GM18526 (cell line): Measurements from ENCODE around the gene PGA4.
"Not testable (repeated sequence)": the region's sequence is repeated elsewhere in the genome, so short reads cannot be mapped to it uniquely, and the experiment has no call there.

Experiments used
- POLR2A ChIP-seq: IDR thresholded peaks from 3 replicates; pipeline ENCODE4 v1.6.1; 2011; ENCODE audit not compliant: insufficient read length; ENCODE audit errors: extremely low read depth

PGA4 gene

DNA sequence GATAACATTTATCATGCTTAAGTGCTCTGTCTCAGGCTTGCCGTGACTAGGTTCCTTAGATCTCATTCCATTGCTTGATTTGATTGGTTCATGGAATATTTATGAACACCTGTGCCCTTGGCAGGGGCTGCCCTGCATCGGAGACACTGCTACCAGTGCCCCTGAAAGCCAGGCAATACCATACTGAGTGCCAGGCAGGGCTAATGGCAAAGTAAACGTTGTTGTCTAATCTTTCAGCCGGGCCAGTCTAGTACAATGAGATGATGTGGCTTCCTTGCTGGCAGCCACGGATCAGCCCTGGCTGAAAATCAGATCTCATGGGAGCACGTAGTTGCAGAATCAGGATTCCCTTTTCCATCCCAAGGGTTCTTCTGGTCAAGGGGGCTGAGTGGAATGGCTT is 23.8 kb upstream of the PGA4 start:
- no peak for TF ChIP-seq POLR2A

DNA sequence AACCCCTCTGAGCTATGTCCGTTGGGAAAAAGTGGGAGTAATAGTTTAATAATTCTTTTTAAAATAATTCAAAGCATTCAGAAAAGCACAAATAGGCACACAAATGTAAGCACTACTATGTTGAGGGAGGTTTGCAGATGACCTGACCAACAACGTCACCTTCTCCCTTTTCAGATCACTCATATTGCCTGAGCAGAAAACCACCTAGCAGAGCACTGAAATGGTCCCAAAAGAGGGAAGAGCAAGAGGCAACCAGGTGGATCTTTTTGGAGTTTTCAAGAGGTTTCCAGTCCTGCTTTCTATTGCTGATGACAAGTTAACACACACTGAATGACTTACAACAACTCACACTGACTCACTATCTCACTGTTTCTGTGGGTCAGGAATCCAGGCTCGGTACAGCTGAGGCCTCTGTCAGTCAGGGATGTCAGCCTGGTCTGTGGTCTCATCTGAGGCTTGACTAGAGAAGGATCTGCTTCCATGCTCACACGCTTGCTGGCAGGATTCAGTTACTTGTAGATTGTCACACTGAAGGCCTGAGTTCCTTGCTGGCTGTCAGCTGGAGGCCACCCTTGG is 23.1 kb upstream of the PGA4 start:
- TF ChIP-seq POLR2A = no peak

GRCh38 chr11:61201476-61201875 is 20.7 kb upstream of the PGA4 start:
- no peak for TF ChIP-seq POLR2A

GRCh38 chr11:61202950-61203746 is 19.0 kb upstream of the PGA4 start, which contains the start of gene PGA3:
PGA3 (plus strand) TSS chr11:61203515; CDS start chr11:61203565, 50 bp downstream.
- not testable (repeated sequence) for TF ChIP-seq POLR2A

GRCh38 chr11:61240875-61241274 is 18.7 kb downstream of the PGA4 start, which contains the start of gene PGA5:
PGA5 (plus strand) TSS chr11:61241175; CDS start chr11:61241227, 52 bp downstream.
- TF ChIP-seq POLR2A = not testable (repeated sequence)

- TF ChIP-seq POLR2A = no peak
These were observed 32.4 kb downstream of the PGA4 start for GRCh38 chr11:61254403-61255025.

GRCh38 chr11:61256710-61257482 is 34.7 kb downstream of the PGA4 start:
- TF ChIP-seq POLR2A = no peak

GRCh38 chr11:61258546-61258945 is 36.4 kb downstream of the PGA4 start:
- no peak for TF ChIP-seq POLR2A

DNA sequence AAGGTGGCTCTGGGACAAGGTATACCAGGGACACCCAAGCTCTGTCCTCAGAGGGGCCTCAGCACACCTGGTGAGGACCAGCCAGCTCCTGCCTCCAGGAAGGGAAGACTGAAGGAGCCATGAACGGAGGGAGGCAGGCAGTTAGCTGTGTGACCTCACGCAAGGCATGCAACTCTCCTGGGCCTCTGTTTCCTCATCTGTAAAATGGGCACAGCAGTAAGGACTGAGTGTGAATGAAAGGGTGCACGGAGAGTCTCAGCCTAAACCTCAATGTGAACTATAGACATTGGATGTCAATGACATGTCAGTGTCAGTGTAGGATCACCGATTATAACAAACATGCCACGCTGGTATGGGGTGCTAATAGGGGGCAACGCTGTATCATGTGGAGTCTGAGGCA is 37.2 kb downstream of the PGA4 start:
- no peak for TF ChIP-seq POLR2A

DNA sequence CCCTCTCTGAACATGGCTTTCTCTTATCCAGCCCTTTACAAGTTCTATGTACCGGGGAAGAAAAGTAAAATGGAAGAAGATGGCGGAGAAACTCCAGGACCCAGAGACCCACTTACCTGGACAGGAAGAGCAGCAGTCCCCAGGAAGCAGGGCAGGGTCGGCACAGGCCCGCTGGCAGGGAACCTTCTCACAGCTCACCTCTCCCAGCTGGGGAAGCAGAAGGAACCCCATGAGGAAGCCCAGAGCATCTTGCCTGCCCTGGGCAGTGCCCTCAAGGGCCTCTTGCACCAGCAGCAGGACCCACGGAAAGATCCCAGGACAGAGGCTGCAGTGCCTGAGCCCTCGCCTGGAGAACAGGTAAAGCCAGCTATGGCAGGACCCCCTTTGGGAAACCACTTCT is 42.2 kb downstream of the PGA4 start:
- no peak for TF ChIP-seq POLR2A

GRCh38 chr11:61264795-61265194 is 42.6 kb downstream of the PGA4 start:
- no peak for TF ChIP-seq POLR2A

DNA sequence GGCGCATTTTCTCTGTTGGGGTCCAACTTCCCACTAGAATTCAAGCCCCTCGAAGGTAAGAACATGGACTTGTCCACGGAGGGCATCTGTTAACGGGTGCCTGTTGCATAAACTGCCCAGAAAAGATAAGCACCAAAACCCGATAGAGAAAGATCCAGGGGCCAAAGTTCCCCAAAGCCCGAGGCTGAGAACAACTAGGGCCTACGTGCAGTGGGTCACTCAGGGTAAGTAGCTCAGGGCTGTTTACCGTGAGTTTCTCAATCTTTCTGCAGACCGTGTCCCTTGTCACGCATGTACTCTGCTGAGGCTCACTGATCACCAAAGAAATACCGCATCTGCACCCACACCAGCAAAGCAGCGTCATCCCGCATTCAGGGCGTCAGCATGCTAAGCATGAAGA is 43.2 kb downstream of the PGA4 start:
- no peak for TF ChIP-seq POLR2A

DNA sequence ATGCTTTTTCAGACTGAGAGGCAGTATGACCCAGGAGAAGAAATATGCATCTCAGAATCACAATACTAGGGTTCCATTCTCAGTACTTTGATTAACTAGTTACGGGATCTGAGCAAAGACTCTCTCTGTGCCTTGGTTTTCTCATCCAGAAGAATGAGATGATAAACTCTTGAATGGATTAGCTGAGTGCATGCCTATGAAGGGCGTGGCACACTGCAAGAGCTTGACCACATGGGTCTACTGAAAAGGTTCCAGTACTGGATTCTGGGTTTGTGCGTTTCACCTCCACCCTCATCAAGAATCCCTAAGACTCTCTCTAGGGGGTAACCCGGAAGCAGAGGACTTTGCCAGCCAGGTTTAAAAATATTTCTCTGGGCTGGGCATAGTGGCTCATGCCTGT is 44.5 kb downstream of the PGA4 start:
- no peak for TF ChIP-seq POLR2A

- TF ChIP-seq POLR2A = no peak
These were observed 45.3 kb downstream of the PGA4 start for GRCh38 chr11:61267437-61267841.

DNA sequence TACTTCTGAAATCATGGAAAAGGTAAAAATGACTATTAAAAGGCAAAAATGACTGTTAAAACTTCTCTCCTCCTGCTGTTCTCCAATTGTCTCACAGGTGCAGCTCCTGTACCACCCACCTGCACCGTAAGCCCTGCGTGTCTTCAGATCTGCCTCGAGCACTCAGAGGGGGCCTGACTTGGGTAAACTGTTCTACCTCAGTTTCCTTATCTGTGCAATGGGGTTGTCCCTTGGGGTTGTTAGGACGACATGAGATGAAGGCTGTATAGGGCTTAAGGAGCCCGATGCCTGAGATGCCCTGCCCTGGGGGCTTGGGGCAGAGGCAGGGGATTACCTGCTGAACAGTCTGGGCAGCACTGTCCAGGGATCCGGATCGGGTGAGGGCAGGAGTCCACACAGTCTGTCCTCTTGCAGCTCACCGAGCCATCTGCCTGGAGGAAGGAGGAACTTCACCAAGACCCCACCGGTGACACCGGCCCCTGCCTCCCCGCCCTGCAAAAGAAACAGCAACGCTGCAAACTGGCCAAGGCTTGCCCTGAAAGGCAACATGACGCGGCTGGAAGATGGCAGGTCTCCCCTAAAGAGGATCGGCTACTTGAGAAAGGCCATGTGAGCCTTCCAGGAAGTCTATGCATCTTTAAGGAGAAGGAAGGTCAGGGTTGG is 46.6 kb downstream of the PGA4 start:
- no peak for TF ChIP-seq POLR2A
